Neuronal stem cell (in vitro differentiated cells): ENCODE results near the gene B4GALT1.

Experiments used
- DNase-seq: peaks from one replicate; pipeline ENCODE4 v3.0.0-alpha.2; 2013; ENCODE audit warnings: low spot score
- H2AFZ ChIP-seq: one replicate; pipeline ENCODE4 v1.6.1; 2013; ENCODE audit warnings: mild to moderate bottlenecking, low read length, inconsistent platforms
- H2AK5ac ChIP-seq: 2 replicates; pipeline ENCODE4 v1.6.1; 2013; ENCODE audit warnings: low read depth, mild to moderate bottlenecking, inconsistent platforms, low read length, moderate library complexity, mixed read lengths
- H2BK120ac ChIP-seq: 2 replicates; pipeline ENCODE4 v1.6.1; 2013; ENCODE audit warnings: low read depth, mild to moderate bottlenecking, inconsistent platforms, low read length, moderate library complexity, mixed read lengths
- H2BK12ac ChIP-seq: one replicate; pipeline ENCODE4 v1.6.1; 2013; ENCODE audit warnings: low read length, inconsistent platforms
- H2BK15ac ChIP-seq: 2 replicates; pipeline ENCODE4 v1.6.1; 2013; ENCODE audit warnings: mild to moderate bottlenecking, low read length, inconsistent platforms, mixed read lengths
- H2BK5ac ChIP-seq: one replicate; pipeline ENCODE4 v1.6.1; 2013; ENCODE audit warnings: inconsistent platforms, mild to moderate bottlenecking, low read length, moderate library complexity
- H3K14ac ChIP-seq: one replicate; pipeline ENCODE4 v1.6.1; 2013; ENCODE audit warnings: low read length, inconsistent platforms
- H3K18ac ChIP-seq: 2 replicates; pipeline ENCODE4 v1.6.1; 2013; ENCODE audit warnings: low read length, inconsistent platforms
- H3K23ac ChIP-seq: 2 replicates; pipeline ENCODE4 v1.6.1; 2013; ENCODE audit warnings: low read depth, mild to moderate bottlenecking, mixed read lengths, low read length, inconsistent platforms; ENCODE audit not compliant: poor library complexity
- H3K27ac ChIP-seq: replicated peaks from 3 replicates; pipeline ENCODE4 v1.5.1; 2013; ENCODE audit warnings: low read length, inconsistent platforms
- H3K27me3 ChIP-seq, 3 experiments: 2 replicates each; pipeline ENCODE4 v1.6.1; 2013; ENCODE audit warnings: low read length in 3 of 3, mild to moderate bottlenecking in 2 of 3, inconsistent platforms in 1 of 3, low read depth in 1 of 3, mixed read lengths in 1 of 3, moderate library complexity in 1 of 3; ENCODE audit not compliant: control insufficient read depth in 3 of 3, insufficient read depth in 3 of 3
- H3K36me3 ChIP-seq, 2 donors: replicated peaks in 1 of 2; 2 replicates each; pipeline ENCODE4 v1.6.1; 2013; ENCODE audit warnings: low read length in 2 of 2; ENCODE audit not compliant: control insufficient read depth in 2 of 2, insufficient read depth in 2 of 2
- H3K4ac ChIP-seq: 2 replicates; pipeline ENCODE4 v1.6.1; 2013; ENCODE audit warnings: inconsistent platforms, mild to moderate bottlenecking, low read length, moderate library complexity
- H3K4me1 ChIP-seq, 2 donors: 1 replicate in 1 of 2; 2 replicates in 1 of 2; pipeline ENCODE4 v1.6.1; 2013; ENCODE audit warnings: low read length in 2 of 2, low read depth in 1 of 2; ENCODE audit not compliant: control insufficient read depth in 2 of 2, insufficient read depth in 1 of 2
- H3K4me2 ChIP-seq: one replicate; pipeline ENCODE4 v1.6.1; 2013; ENCODE audit warnings: mild to moderate bottlenecking, low read length, inconsistent platforms; ENCODE audit not compliant: insufficient read depth, poor library complexity, severe bottlenecking
- H3K4me3 ChIP-seq, 2 donors: 2 replicates each; pipeline ENCODE4 v1.5.1; 2013; ENCODE audit warnings: low read length in 2 of 2, mild to moderate bottlenecking in 2 of 2, inconsistent platforms in 1 of 2, moderate library complexity in 1 of 2
- H3K79me1 ChIP-seq: one replicate; pipeline ENCODE4 v1.6.1; 2013; ENCODE audit warnings: low read depth, mild to moderate bottlenecking, inconsistent platforms, low read length, moderate library complexity
- H3K9ac ChIP-seq: one replicate; pipeline ENCODE4 v1.6.1; 2013; ENCODE audit warnings: mild to moderate bottlenecking, low read depth, low read length, inconsistent platforms; ENCODE audit not compliant: poor library complexity
- H3K9me3 ChIP-seq, 2 donors: replicated peaks in 1 of 2; 2 replicates each; pipeline versions ENCODE3 to v1.6.1; 2013; ENCODE audit warnings: low read length in 2 of 2, mild to moderate bottlenecking in 2 of 2, inconsistent platforms in 1 of 2, low read depth in 1 of 2, mixed read lengths in 1 of 2, moderate library complexity in 1 of 2; ENCODE audit not compliant: control insufficient read depth in 2 of 2, insufficient read depth in 1 of 2
- H4K8ac ChIP-seq: one replicate; pipeline ENCODE4 v1.6.1; 2013; ENCODE audit warnings: low read depth, mild to moderate bottlenecking, inconsistent platforms, low read length, moderate library complexity
- H4K91ac ChIP-seq: one replicate; pipeline ENCODE4 v1.6.1; 2013; ENCODE audit warnings: low read length, low read depth, mild to moderate bottlenecking, inconsistent platforms; ENCODE audit not compliant: poor library complexity
- WGBS, 2 donors: extraction: QIAGEN DNeasy Blood & Tissue Kit; methylation state at CpG; one replicate each; pipeline ENCODE4 v1.1.7; 2013; ENCODE audit warnings: missing lambda C conversion rate in 2 of 2, mixed read lengths in 1 of 2; ENCODE audit not compliant: insufficient read length in 2 of 2, insufficient replicate concordance in 1 of 2; ENCODE audit errors: extremely low coverage in 2 of 2; 5-methylcytosine and 5-hydroxymethylcytosine counted together

The B4GALT1 gene

GRCh38 chr9:33142535-33142934, 24.6 kb downstream of the B4GALT1 start:
- Histone ChIP-seq H2BK120ac (no peak overlapping the region), H4K8ac (no peak overlapping the region), H3K23ac (no peak overlapping the region), H2BK12ac (no peak overlapping the region), H3K4me1 (peaks cover 10 to 18% of the 10 kb centered on the region in 2 donors), H3K36me3 (no peaks in the 10 kb centered on the region), H4K91ac (no peak overlapping the region), H3K9ac (no peak overlapping the region), H3K14ac (no peak overlapping the region), H3K79me1 (no peaks in the 10 kb centered on the region), H3K27ac (no peak overlapping the region), H2AFZ (no peak overlapping the region), H3K18ac (no peak overlapping the region), H3K9me3 (no peaks in the 10 kb centered on the region), H3K4me2 (no peak overlapping the region), H2AK5ac (no peak overlapping the region), H2BK5ac (no peak overlapping the region), H3K27me3 (peaks cover 0 to 3% (median 0%) of the 10 kb centered on the region in 3 experiments), H3K4ac (no peak overlapping the region), H3K4me3 (no peak overlapping the region), H2BK15ac (no peak overlapping the region)
- DNase-seq = no peak
- WGBS, 2 donors = no CpG with 5 or more reads among the region's 5 CpGs

- no peak overlapping the region for H2BK120ac ChIP-seq
- no peak overlapping the region for H2BK15ac ChIP-seq
- no peak overlapping the region for H2AK5ac ChIP-seq
- no peak overlapping the region for H3K9ac ChIP-seq
- no peak overlapping the region for H3K27ac ChIP-seq
- no peak for DNase-seq
- peaks cover 0 to 3% (median 0%) of the 10 kb centered on the region in 3 experiments for H3K27me3 ChIP-seq
- no peaks in the 10 kb centered on the region for H3K36me3 ChIP-seq
- H3K23ac ChIP-seq = no peak overlapping the region
- peaks cover 10 to 18% of the 10 kb centered on the region in 2 donors for H3K4me1 ChIP-seq
- no peak overlapping the region for H2BK12ac ChIP-seq
- no peaks in the 10 kb centered on the region for H3K79me1 ChIP-seq
- H2BK5ac ChIP-seq = no peak overlapping the region
- no peak overlapping the region for H4K8ac ChIP-seq
- H3K4me2 ChIP-seq = no peak overlapping the region
- no peak overlapping the region for H3K4me3 ChIP-seq
- no peak overlapping the region for H4K91ac ChIP-seq
- H2AFZ ChIP-seq = no peak overlapping the region
- no CpG with 5 or more reads among the region's 9 CpGs for WGBS, 2 donors
- no peaks in the 10 kb centered on the region for H3K9me3 ChIP-seq
- H3K4ac ChIP-seq = no peak overlapping the region
- no peak overlapping the region for H3K18ac ChIP-seq
- H3K14ac ChIP-seq = no peak overlapping the region
These were observed 26.5 kb downstream of the B4GALT1 start for GRCh38 chr9:33140401-33141360.

GRCh38 chr9:33139421-33140228, 27.5 kb downstream of the B4GALT1 start:
- Histone ChIP-seq H3K4ac (no peak overlapping the region), H3K4me2 (no peak overlapping the region), H2AK5ac (no peak overlapping the region), H2BK120ac (no peak overlapping the region), H3K14ac (no peak overlapping the region), H3K18ac (peak overlapping the region; percentile 15), H2BK12ac (no peak overlapping the region), H2AFZ (peak overlapping the region; percentile 1), H3K23ac (no peak overlapping the region), H4K8ac (peak overlapping the region; percentile 33), H3K9me3 (no peaks in the 10 kb centered on the region), H2BK5ac (no peak overlapping the region), H3K27me3 (peaks cover 0 to 3% (median 0%) of the 10 kb centered on the region in 3 experiments), H4K91ac (no peak overlapping the region), H3K4me1 (peaks cover 10 to 18% of the 10 kb centered on the region in 2 donors), H3K4me3 (no peak overlapping the region), H3K36me3 (no peaks in the 10 kb centered on the region), H3K27ac (no peak overlapping the region), H3K79me1 (no peaks in the 10 kb centered on the region), H3K9ac (no peak overlapping the region), H2BK15ac (no peak overlapping the region)
- no peak for DNase-seq
- WGBS, 2 donors = no CpG with 5 or more reads among the region's 18 CpGs

- no peaks in the 10 kb centered on the region for H3K9me3 ChIP-seq
- H3K27me3 ChIP-seq = peaks cover 0 to 3% (median 0%) of the 10 kb centered on the region in 3 experiments
- no peak overlapping the region for H2BK120ac ChIP-seq
- H3K27ac ChIP-seq = no peak overlapping the region
- H4K8ac ChIP-seq = no peak overlapping the region
- no peak for DNase-seq
- H3K36me3 ChIP-seq = no peaks in the 10 kb centered on the region
- H3K4me2 ChIP-seq = no peak overlapping the region
- H2AFZ ChIP-seq = no peak overlapping the region
- 100% methylated on average over 2 of the region's 7 CpGs; no CpG with 5 or more reads in 1 of the 2 donors for WGBS, 2 donors
- H3K4me3 ChIP-seq = no peak overlapping the region
- no peak overlapping the region for H3K9ac ChIP-seq
- no peak overlapping the region for H4K91ac ChIP-seq
- H3K23ac ChIP-seq = no peak overlapping the region
- H2BK15ac ChIP-seq = no peak overlapping the region
- H3K18ac ChIP-seq = no peak overlapping the region
- H3K79me1 ChIP-seq = no peaks in the 10 kb centered on the region
- H2BK5ac ChIP-seq = no peak overlapping the region
- H3K4me1 ChIP-seq = peaks cover 10 to 18% of the 10 kb centered on the region in 2 donors
- H3K14ac ChIP-seq = no peak overlapping the region
- no peak overlapping the region for H2AK5ac ChIP-seq
- H3K4ac ChIP-seq = no peak overlapping the region
- H2BK12ac ChIP-seq = no peak overlapping the region
These were observed 28.4 kb downstream of the B4GALT1 start for GRCh38 chr9:33138768-33139167.
